ENCODE results near the gene C14orf180.

DNA sequence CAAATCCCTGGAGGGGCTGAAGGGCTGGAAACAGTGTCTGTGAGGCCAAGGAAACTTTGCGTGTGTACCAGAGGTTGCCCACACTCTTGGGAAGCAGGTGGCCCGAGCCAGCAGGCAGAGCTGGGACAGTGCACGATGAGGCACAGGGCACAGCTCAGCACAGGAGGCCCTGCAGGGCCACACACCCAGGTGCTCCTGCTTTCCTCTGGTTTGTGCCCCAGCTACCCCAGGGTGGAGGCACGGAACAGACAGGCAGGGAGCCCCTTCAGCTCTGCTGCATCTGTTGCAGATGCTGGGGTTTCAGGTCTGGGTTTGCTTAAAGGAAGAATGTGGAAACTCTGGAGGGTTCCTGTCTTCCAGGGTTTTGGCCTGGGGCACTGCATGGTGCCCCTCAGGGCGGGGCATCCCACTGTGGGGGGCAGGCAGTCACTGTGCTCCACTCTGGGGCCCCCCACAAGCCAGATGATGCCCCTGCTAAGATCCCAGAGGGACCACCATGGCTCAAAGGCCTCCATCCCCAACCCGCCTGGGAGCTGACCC is 16.4 kb downstream of the C14orf180 start:
- TF ChIP-seq, protein P1, sequence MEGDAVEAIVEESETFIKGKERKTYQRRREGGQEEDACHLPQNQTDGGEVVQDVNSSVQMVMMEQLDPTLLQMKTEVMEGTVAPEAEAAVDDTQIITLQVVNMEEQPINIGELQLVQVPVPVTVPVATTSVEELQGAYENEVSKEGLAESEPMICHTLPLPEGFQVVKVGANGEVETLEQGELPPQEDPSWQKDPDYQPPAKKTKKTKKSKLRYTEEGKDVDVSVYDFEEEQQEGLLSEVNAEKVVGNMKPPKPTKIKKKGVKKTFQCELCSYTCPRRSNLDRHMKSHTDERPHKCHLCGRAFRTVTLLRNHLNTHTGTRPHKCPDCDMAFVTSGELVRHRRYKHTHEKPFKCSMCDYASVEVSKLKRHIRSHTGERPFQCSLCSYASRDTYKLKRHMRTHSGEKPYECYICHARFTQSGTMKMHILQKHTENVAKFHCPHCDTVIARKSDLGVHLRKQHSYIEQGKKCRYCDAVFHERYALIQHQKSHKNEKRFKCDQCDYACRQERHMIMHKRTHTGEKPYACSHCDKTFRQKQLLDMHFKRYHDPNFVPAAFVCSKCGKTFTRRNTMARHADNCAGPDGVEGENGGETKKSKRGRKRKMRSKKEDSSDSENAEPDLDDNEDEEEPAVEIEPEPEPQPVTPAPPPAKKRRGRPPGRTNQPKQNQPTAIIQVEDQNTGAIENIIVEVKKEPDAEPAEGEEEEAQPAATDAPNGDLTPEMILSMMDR (tag by site-specific recombination; IDR thresholded peaks at IDR 0.05), result no peak
- no peak for TF ChIP-seq GLI4 (tag by site-specific recombination; IDR thresholded peaks at IDR 0.05)
- no peak for TF ChIP-seq ZFP37 (tag by site-specific recombination; IDR thresholded peaks at IDR 0.05)
- TF ChIP-seq MZF1 (tag by site-specific recombination; IDR thresholded peaks at IDR 0.05; ENCODE audit: borderline replicate concordance), result no peak
